Stimulated activated memory B cell treated with anti-CD40 and anti-IgM and Interleukin-4, amounts not matched to agents 10 μg/mL and 1 μg/mL and 100 μg/mL, for 72 hours (primary cell): ENCODE results near the gene PARP3.
"Not testable (repeated sequence)": the region's sequence is repeated elsewhere in the genome, so short reads cannot be mapped to it uniquely, and the experiment has no call there.

Source experiments
- ATAC-seq: fragments of 150-1000 bp; cut with Tn5 transposase; 2 replicates; pipeline ENCODE4 v1.10.0; 2021
- H3K27ac Mint-ChIP-seq: one replicate; pipeline ENCODE4 v1.8.0; 2022; ENCODE audit warnings: mild to moderate bottlenecking, mixed read lengths
- H3K27me3 Mint-ChIP-seq: one replicate; pipeline ENCODE4 v1.8.0; 2022; ENCODE audit warnings: mixed read lengths
- H3K36me3 Mint-ChIP-seq: one replicate; pipeline ENCODE4 v1.8.0; 2022; ENCODE audit warnings: mixed read lengths
- H3K4me1 Mint-ChIP-seq: one replicate; pipeline ENCODE4 v1.8.0; 2022; ENCODE audit warnings: mixed read lengths
- H3K4me3 Mint-ChIP-seq: one replicate; pipeline ENCODE4 v1.8.0; 2022; ENCODE audit warnings: mild to moderate bottlenecking, moderate library complexity, mixed read lengths
- H3K9me3 Mint-ChIP-seq: one replicate; pipeline ENCODE4 v1.8.0; 2022; ENCODE audit warnings: mixed read lengths

Gene PARP3

DNA sequence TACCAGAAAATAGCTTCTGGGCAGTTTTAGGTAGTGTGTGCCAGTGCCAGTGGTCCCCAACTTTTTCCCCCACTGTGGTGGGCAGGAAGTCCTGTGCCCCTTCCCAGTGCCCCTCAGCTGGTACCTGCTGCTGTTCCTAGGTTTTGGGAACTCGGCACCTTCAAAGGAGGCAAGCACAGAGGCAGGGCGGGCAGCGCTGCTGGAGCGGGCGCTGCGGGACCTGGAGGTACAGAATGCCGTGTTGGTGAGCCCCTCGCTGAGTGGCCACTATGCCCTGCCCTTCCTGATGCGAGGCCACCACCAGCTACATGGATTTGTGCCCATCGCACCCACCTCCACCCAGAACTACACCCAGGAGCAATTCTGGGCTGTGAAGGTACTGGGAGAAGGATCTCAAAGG is 38.1 kb downstream of the PARP3 start:
- ATAC-seq = no peak
- H3K9me3 Mint-ChIP-seq = no peaks in the 10 kb centered on the region
- H3K4me3 Mint-ChIP-seq = no peak overlapping the region
- no peaks in the 10 kb centered on the region for H3K36me3 Mint-ChIP-seq
- no peaks in the 10 kb centered on the region for H3K27me3 Mint-ChIP-seq
- H3K4me1 Mint-ChIP-seq = peaks cover 50% of the 10 kb centered on the region
- H3K27ac Mint-ChIP-seq = no peak overlapping the region

DNA sequence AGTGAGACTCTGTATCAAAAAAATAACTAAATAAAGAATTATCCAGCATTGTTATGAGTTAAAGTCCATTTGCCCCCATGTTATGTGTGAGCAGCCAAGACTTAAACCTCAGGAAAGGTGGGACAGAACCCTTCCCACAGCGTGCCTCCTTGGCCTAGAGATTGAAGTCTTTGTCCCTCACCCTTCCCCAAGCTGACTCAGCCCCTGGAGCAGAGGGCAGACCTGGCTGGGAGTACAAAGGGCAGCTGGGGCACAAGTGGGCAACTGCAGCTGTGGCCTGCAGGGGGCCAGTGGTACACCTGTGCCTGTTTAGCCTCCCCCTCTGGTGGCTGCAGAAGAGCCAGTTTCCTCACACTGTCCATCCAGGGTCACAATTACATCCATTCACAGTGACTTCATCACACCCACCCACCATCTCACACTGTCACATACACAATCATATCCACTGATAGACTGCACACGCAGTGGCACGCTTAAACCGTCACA is 40.2 kb downstream of the PARP3 start:
- Mint-ChIP-seq H3K36me3 (no peaks in the 10 kb centered on the region), H3K27me3 (no peaks in the 10 kb centered on the region), H3K9me3 (no peaks in the 10 kb centered on the region), H3K27ac (peak overlapping the region; percentile 95), H3K4me1 (peaks cover 41% of the 10 kb centered on the region), H3K4me3 (peak overlapping the region; percentile 92)
- peak; percentile 68 for ATAC-seq

DNA sequence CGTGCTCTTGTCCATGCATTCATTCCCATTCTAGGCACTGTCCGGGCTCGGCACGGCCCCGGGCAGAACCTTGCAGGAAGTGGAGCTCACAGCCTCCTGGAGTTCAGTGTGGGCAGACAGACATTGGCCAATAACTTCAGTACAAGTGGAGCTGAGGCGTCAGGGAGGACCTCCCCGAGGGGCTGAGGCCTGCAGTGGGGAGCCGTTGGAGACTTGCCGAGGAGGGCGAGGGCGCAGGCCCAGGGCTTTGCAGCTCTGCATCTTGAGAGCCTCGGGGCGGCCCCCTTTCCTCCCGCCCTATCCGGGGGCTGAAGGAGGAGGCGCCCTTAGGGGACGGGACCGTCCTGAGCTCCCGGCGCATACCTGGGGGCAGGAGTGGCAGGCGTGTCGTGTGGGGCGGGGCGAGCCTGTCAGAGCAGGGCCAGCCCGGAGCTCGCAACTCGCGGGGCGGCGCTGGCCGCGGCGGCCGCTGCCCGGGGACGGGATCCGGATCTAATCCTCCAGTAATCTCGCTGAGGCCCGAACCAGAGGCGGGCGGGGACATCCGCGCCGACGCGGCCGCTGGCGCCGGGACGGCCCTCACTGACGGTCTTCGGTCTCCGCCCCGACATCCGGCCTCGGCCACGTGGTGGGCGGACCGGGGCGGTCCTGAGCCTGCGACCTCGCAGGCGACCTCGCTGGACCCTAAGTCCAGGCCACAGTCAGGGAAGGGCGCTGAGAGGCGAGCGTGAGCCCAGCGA is 40.8 kb downstream of the PARP3 start, which contains the start of gene ACY1:
ACY1 (plus strand) TSS at position 698 of the 740 bp plus-strand sequence. CDS start 530 bp downstream, outside the sequence.
- peak; percentile 90 for ATAC-seq

DNA sequence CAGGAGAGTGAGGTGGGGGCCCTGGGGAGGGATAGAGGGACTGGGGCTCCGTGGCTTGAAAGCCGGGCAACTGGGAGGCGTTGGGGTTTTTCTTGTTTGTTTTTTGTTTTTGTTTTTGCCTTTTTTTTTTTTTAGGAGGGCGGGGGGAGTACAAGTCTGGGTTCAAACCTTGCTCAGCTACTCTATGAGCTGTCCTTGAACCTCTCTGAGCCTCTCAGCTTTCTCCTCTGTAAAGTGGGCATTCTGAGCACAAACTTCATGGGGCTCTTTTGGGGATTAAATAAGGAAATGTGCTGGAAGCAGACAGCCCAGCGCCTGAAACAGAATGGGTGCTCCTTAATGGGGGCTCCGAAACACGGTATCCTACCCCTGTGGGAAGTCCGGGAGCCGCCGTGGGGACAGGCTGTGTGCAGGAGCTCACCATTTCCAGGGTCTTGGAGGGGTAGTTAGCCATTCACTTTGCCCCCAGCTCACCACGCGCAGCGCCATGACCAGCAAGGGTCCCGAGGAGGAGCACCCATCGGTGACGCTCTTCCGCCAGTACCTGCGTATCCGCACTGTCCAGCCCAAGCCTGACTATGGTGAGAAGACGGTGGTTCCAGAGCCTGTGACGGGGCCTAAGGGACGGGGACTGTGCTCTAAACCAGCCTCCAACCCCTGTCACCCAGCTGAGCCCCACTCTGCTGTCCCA is 41.6 kb downstream of the PARP3 start:
- no peaks in the 10 kb centered on the region for H3K36me3 Mint-ChIP-seq
- peak overlapping the region; percentile 92 for H3K4me3 Mint-ChIP-seq
- peaks cover 42% of the 10 kb centered on the region for H3K4me1 Mint-ChIP-seq

More for the DNA sequence above, 40.8 kb downstream of the PARP3 start, which contains the start of gene ACY1:
- Mint-ChIP-seq H3K27me3 (no peaks in the 10 kb centered on the region), H3K4me3 (peak within 1 kb of the TSS; percentile 92), H3K27ac (peak within 1 kb of the TSS; percentile 95), H3K36me3 (no peaks in the 10 kb centered on the region), H3K4me1 (peaks cover 41% of the 10 kb centered on the region), H3K9me3 (no peaks in the 10 kb centered on the region)

DNA sequence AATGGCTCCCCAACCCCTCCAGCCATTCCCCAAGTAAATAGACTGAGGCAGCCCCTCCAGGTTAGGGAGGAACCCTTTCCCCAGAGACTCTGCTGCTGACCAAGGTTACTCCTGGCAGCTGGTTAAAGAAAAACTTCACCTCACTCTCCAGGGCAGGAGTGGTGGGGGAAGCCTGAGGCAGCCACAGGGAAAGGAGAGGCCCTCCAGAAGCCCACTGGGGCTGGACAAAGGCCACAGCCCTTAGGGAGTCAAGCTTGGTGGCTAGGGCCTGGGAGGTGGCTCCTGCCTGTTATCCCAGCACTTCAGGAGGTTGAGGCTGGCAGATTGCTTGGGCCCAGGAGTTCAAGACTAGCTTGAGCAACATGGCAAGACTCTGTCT is 42.1 kb downstream of the PARP3 start:
- no peaks in the 10 kb centered on the region for H3K36me3 Mint-ChIP-seq
- no peaks in the 10 kb centered on the region for H3K9me3 Mint-ChIP-seq
- no peaks in the 10 kb centered on the region for H3K27me3 Mint-ChIP-seq
- H3K27ac Mint-ChIP-seq = peak overlapping the region; percentile 95
- H3K4me1 Mint-ChIP-seq = peaks cover 48% of the 10 kb centered on the region
- ATAC-seq = no peak
- peak overlapping the region; percentile 92 for H3K4me3 Mint-ChIP-seq

More for the DNA sequence above, 41.6 kb downstream of the PARP3 start:
- ATAC-seq = no peak
- Mint-ChIP-seq H3K27ac (peak overlapping the region; percentile 95), H3K27me3 (no peaks in the 10 kb centered on the region), H3K9me3 (no peaks in the 10 kb centered on the region)

DNA sequence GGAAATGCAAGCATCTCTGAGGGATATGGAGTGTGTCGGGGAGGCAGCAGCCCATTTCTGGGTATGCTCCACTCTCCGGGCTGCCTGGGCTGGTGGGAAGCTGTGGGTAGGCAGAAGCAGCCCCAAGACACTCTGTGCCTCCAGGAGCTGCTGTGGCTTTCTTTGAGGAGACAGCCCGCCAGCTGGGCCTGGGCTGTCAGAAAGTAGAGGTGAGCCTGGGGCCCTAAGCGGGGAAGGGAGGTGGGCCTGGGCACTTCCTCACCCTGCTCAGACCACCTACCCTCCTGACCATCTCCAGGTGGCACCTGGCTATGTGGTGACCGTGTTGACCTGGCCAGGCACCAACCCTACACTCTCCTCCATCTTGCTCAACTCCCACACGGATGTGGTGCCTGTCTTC is 42.9 kb downstream of the PARP3 start:
- Mint-ChIP-seq H3K36me3 (no peaks in the 10 kb centered on the region), H3K27me3 (no peaks in the 10 kb centered on the region), H3K27ac (peak overlapping the region; percentile 95), H3K4me3 (no peak overlapping the region), H3K9me3 (no peaks in the 10 kb centered on the region), H3K4me1 (peaks cover 48% of the 10 kb centered on the region)
- ATAC-seq = no peak

DNA sequence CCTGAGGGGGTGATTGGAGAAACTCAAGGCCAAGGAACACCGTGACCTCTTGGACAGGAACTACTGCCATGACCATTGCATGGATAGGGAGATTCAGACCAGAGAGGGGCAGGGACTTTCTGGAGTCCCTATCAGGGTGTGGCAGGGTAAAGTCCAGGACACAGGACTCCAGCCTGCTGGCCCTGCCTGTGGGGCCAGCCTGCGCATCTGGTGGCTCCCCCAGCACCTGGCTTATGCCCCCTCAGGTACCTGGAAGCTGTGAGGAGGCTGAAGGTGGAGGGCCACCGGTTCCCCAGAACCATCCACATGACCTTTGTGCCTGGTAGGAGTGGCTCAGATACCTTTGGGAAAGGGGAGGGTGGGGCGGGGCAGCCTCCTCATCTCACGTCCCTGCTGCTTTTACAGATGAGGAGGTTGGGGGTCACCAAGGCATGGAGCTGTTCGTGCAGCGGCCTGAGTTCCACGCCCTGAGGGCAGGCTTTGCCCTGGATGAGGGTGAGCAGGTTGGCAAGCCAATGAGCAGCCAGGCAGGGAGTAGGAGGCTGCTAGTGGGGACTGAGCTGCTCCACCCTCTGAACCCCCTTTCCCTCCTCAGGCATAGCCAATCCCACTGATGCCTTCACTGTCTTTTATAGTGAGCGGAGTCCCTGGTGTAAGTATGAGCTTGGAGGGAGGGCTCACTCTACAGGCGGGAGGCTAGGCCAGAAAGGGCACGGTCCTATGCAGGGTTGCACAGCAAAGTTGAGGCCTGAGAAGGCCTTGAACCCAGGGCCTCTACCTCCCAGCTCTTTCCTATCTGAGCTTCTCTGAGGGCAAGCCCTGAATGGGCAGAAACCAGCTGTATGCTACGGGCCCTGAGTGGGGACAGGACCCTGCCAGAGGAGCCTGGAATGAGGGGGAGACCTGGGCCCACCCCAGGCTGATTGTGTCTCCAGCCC is 44.1 kb downstream of the PARP3 start:
- Mint-ChIP-seq H3K36me3 (peaks cover 7% of the 10 kb centered on the region), H3K9me3 (no peaks in the 10 kb centered on the region), H3K27ac (no peak overlapping the region), H3K4me1 (peaks cover 46% of the 10 kb centered on the region), H3K27me3 (no peaks in the 10 kb centered on the region), H3K4me3 (no peak overlapping the region)
- ATAC-seq = no peak

DNA sequence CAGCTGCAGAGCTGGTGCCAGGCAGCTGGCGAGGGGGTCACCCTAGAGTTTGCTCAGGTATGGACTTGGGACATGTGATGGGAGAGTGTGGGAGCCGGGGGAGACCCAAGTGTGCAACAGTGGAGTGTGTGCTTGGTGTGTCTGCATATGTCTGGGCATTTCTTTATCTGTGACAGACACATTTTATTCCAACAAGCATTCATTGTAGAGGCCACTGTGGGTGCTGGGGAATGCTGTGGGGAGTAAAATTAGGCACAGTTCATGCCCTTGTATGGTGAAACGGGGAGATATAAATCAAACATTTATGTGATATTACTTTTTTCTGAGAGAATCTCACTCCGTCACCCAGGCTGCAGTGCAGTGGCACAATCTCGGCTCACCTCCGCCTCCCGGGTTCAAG is 45.4 kb downstream of the PARP3 start:
- H3K4me1 Mint-ChIP-seq = peaks cover 51% of the 10 kb centered on the region
- H3K27ac Mint-ChIP-seq = no peak overlapping the region
- H3K4me3 Mint-ChIP-seq = no peak overlapping the region
- no peaks in the 10 kb centered on the region for H3K9me3 Mint-ChIP-seq
- H3K36me3 Mint-ChIP-seq = peaks cover 19% of the 10 kb centered on the region
- no peak for ATAC-seq
- no peaks in the 10 kb centered on the region for H3K27me3 Mint-ChIP-seq

DNA sequence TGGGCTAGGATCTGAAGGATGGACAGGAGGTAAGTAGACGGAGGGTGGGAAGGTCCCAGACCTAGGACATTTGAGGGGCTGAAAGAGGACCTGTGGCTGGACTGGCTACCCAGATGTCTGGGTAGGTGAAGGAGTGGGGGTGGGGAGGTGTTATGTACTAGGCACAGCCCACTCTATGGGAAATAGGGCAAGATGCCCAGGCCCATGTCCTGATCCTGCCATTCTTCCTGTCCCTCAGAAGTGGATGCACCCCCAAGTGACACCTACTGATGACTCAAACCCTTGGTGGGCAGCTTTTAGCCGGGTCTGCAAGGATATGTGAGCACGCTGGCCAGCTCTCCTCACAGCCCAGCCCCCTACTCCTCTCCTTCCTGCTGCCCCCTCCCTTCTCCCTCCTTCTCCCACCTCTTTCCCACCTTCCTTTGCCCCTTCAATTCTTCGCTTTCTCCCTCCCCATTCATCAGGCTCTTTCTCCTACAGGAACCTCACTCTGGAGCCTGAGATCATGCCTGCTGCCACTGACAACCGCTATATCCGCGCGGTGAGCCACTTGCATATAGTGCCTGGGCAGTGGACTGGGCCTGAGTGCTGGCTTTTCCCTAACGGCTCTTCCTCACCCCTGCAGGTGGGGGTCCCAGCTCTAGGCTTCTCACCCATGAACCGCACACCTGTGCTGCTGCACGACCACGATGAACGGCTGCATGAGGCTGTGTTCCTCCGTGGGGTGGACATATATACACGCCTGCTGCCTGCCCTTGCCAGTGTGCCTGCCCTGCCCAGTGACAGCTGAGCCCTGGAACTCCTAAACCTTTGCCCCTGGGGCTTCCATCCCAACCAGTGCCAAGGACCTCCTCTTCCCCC is 46.4 kb downstream of the PARP3 start:
- Mint-ChIP-seq H3K27ac (peak overlapping the region; percentile 35), H3K9me3 (no peaks in the 10 kb centered on the region)
- no peak for ATAC-seq

DNA sequence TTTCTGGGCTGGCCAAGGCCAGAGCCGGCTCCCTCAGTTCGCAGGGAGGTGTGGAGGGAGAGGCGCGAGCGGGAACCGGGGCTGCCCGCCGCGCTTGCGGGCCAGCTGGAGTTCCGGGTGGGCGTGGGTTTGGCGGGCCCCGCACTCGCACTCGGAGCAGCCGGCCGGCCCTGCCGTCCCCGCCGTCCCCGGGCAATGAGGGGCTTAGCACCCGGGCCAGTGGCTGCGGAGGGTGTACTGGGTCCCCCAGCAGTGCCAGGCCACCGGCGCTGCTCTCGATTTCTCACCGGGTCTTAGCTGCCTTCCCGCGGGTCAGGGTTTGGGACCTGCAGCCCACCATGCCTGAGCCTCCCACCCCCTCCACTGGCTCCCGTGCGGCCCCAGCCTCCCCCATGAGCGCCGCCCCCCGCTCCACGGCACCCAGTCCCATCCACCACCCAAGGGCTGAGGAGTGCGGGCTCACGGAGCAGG is 48.4 kb downstream of the PARP3 start:
- H3K27ac Mint-ChIP-seq, H3K4me3 Mint-ChIP-seq, H3K27me3 Mint-ChIP-seq, ATAC-seq, H3K9me3 Mint-ChIP-seq: not testable (repeated sequence)
- peaks cover 53% of the 10 kb centered on the region for H3K4me1 Mint-ChIP-seq
- H3K36me3 Mint-ChIP-seq = peaks cover 46% of the 10 kb centered on the region

More for the DNA sequence above, 46.4 kb downstream of the PARP3 start:
- no peak overlapping the region for H3K4me3 Mint-ChIP-seq
- H3K36me3 Mint-ChIP-seq = peaks cover 26% of the 10 kb centered on the region
- H3K4me1 Mint-ChIP-seq = peaks cover 49% of the 10 kb centered on the region
- H3K27me3 Mint-ChIP-seq = no peaks in the 10 kb centered on the region

DNA sequence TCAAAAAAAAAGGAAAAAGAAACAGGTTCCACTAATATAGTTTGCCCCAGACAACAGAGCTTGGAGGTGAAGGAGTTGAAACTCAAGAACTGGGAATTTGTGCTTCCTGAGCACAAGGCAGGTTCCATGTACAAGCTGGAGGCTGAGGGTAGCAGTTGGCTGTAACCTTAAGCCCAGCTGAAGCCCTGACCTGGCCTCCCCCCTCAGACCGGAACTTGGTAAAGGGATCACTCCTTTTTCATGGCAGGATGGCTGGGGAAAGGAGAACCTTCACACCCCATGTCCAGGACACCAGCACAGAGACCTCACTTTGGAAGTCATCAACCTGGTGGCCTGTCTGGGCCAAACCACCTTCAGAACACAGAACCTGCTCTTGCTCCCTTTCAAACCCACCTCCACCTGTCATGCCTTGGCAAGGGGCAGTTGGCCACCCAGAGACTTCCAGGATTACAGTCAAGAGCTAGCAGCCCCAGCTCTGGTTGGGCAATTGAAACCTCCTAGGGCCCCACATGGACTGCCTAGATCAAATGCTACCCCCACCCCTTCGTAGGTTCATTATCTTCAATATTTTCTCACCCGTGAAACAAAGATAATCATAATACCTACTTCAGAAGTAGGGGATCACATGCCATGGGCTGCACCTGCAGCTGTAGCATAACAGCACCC is 50.0 kb downstream of the PARP3 start:
- no peak for ATAC-seq
- Mint-ChIP-seq H3K4me1 (peaks cover 56% of the 10 kb centered on the region), H3K9me3 (no peaks in the 10 kb centered on the region)

DNA sequence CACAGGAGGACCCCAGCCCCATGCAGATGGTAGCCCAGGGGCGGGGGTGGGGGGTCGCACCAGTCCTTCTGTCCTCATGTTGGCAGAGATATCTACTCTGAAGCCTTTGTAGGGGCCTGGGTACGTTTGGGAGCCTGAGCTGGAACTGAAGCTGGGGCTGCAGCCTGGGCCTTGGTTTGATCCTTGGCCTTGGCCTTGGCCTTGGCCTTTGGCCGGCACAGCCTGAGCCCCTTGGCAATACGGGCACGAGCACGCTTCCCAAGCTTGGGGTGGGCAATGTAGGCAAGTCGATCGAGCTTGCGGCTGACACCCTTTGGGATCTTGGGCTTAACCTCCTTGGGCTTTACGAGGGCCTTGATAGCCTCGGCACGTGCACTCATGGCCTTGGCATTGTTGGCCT is 51.5 kb downstream of the PARP3 start:
- Mint-ChIP-seq H3K27ac (peak overlapping the region; percentile 36), H3K4me3 (peak overlapping the region; percentile 98), H3K4me1 (peaks cover 56% of the 10 kb centered on the region), H3K36me3 (peaks cover 50% of the 10 kb centered on the region)
- H3K9me3 Mint-ChIP-seq, H3K27me3 Mint-ChIP-seq, ATAC-seq: not testable (repeated sequence)

More for the DNA sequence above, 50.0 kb downstream of the PARP3 start:
- Mint-ChIP-seq H3K27me3 (no peaks in the 10 kb centered on the region), H3K36me3 (peaks cover 50% of the 10 kb centered on the region), H3K4me3 (no peak overlapping the region), H3K27ac (peak overlapping the region; percentile 22)

DNA sequence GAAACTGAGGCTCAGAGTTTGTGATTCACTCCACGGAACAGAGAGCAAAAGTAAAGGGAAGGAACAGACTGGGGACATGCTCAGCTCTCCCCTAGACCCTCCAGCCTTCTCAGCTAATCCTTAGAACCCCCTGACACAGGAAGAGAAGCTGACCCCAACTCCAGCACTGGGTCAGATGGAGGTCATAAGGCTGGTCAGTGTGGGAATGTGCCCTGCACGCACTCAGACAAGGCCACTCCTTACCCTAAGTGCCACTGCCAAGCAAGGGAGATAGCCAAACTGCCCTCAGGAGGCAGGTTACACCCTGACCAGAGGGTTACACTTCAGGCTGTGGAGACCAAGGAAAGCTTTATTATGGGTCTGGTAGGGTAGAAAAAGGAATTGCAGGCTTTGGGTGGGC is 52.4 kb downstream of the PARP3 start:
- H3K9me3 Mint-ChIP-seq = no peaks in the 10 kb centered on the region
- peaks cover 50% of the 10 kb centered on the region for H3K36me3 Mint-ChIP-seq
- ATAC-seq = no peak

More for the DNA sequence above, 52.4 kb downstream of the PARP3 start:
- peak overlapping the region; percentile 98 for H3K4me3 Mint-ChIP-seq
- peak overlapping the region; percentile 99 for H3K27ac Mint-ChIP-seq
- H3K4me1 Mint-ChIP-seq = peaks cover 50% of the 10 kb centered on the region
- H3K27me3 Mint-ChIP-seq = no peaks in the 10 kb centered on the region
